Measurements from ENCODE around the gene FITM1. TPM values are rescaled to one million over a fixed set of nuclear protein-coding genes. Genes with fewer than 3 reads are reported as not detected.

Gene FITM1
- total RNA-seq, 1 experiment from 2014 or later = not detected

GRCh38 chr14:24172261-24172860 lies 41.9 kb downstream of the FITM1 start:
- in situ Hi-C loops (cut with HindIII; ENCODE audit: low pct_unique_long_range_greater_than_20kb, low sequenced_read_pairs) = no loop called here
- no peak for DNase-seq (ENCODE audit: low read depth)

DNA sequence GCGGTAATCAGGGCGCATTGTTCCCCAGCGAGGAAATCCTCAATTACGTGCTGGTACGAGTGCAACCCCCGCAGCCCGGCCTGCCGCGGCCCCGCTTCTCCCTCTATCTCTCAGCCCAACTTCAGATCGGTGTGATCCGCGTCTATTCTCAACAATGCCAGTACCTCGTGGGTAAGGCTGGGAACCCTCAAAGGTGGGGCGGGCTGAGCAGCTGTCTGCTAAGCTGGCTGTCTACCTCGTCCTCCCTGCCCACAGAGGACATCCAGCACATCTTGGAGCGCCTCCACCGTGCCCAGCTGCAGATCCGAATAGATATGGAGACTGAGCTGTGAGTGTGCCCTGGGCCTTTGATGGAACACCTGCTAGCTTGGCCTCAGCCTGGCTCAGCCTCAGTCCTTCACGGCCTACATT lies 42.4 kb downstream of the FITM1 start:
- no peak for DNase-seq (ENCODE audit: low read depth)
- in situ Hi-C loops (cut with HindIII; ENCODE audit: low pct_unique_long_range_greater_than_20kb, low sequenced_read_pairs) = no loop called here

DNA sequence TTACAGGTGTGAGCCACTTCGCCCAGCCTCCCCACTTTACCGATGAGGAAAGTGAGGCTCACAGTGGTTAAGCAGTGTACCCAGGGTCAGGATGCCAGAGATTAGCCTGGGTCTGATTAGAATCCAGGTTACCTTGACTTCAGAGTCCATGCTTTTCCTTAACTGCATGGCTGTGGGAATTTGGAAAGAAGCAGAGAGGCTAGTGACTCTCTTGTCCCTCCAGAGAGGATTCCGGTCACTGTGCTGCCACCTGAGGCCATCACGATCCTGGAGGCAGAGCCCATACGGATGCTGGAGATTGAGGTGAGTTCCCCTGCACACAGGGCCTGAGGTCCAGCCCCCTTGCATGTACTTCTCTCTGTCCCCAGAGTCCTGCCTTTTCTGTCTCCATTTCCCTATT lies 46.1 kb downstream of the FITM1 start:
- in situ Hi-C loops (cut with HindIII; ENCODE audit: low pct_unique_long_range_greater_than_20kb, low sequenced_read_pairs) = no loop called here
- no peak for DNase-seq (ENCODE audit: low read depth)

GRCh38 chr14:24177041-24177825 lies 46.8 kb downstream of the FITM1 start:
- in situ Hi-C loops (cut with HindIII; ENCODE audit: low pct_unique_long_range_greater_than_20kb, low sequenced_read_pairs) = no loop called here
- DNase-seq (ENCODE audit: low read depth) = no peak

DNA sequence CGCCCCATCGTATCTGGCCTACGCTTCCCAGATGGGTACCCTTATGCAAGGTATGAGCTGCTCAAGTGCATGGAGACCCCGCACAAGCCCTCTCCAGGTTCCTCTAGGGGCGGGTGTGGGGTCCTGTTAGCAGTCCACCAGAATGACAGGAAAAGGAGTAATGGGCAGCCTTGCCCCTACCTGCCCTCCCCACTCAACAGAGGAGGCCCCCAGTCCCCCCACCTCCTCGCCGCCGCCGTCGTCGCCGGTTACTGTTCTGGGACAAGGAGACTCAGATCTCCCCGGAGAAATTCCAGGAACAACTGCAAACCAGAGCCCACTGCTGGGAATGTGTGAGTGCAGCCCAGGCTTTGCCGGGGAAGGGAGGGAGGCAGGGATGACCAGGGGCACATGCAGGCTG lies 47.4 kb downstream of the FITM1 start:
- no peak for DNase-seq (ENCODE audit: low read depth)
- in situ Hi-C loops (cut with HindIII; ENCODE audit: low pct_unique_long_range_greater_than_20kb, low sequenced_read_pairs) = no loop called here

DNA sequence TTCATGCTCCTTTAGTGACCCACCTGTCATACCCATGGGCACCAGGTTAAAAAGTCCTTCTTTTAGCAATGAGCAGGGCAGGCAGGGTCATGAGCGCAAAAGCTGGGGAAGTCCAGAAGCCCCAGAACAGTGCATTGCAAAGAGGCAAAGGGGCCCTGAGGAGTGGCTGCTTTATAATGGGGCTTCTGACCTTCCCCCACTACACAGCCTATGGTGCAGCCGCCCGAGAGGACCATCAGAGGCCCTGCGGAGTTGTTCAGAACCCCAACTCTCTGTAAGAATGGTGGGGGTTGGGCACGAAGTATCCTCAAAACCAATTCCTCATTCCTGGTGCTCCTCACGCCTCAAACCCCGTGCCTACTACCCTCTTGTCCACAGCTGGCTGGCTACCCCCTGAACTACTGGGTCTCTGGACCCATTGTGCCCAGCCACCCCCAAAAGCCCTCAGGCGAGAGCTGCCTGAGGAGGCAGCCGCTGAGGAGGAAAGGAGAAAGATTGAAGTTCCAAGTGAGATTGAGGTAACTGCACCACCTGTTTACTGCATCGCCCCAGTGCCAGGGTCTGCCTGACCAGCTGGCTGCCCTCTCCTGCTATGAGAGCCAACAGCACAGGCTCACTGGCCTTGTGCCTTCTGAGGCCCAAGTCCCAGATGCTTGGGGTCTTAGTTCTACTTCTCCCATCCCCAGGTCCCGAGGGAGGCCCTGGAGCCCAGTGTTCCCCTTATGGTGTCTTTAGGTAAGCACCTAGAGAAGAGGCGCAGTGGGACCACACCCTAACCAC lies 48.1 kb downstream of the FITM1 start:
- no peak for DNase-seq (ENCODE audit: low read depth)
- in situ Hi-C loops (cut with HindIII; ENCODE audit: low pct_unique_long_range_greater_than_20kb, low sequenced_read_pairs) = no loop called here

DNA sequence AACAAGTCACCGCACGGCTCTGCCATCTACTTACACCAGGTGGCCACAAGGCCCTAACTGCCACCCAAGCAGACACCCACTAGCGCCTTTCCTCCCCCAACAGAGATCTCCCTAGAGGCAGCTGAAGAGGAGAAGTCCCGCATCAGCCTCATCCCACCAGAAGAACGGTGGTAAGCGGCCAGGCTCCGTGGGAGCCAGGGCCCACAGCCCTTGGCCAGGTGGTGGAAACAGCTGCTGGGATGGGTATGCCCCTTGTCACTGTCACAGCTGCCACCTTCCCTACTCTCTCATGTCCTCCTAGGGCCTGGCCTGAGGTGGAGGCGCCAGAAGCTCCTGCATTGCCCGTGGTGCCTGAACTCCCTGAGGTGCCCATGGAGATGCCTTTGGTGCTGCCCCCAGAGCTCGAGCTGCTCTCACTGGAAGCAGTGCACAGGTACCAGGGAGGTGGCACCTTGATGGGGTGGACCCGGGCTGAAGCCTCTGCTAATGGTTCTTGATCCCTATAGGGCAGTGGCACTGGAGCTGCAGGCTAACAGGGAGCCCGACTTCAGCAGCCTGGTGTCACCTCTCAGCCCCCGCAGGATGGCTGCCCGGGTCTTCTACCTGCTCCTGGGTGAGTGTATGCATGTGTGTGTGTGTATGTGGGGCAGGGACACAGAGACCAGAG lies 49.0 kb downstream of the FITM1 start:
- no peak for DNase-seq (ENCODE audit: low read depth)
- in situ Hi-C loops (cut with HindIII; ENCODE audit: low pct_unique_long_range_greater_than_20kb, low sequenced_read_pairs) = no loop called here

DNA sequence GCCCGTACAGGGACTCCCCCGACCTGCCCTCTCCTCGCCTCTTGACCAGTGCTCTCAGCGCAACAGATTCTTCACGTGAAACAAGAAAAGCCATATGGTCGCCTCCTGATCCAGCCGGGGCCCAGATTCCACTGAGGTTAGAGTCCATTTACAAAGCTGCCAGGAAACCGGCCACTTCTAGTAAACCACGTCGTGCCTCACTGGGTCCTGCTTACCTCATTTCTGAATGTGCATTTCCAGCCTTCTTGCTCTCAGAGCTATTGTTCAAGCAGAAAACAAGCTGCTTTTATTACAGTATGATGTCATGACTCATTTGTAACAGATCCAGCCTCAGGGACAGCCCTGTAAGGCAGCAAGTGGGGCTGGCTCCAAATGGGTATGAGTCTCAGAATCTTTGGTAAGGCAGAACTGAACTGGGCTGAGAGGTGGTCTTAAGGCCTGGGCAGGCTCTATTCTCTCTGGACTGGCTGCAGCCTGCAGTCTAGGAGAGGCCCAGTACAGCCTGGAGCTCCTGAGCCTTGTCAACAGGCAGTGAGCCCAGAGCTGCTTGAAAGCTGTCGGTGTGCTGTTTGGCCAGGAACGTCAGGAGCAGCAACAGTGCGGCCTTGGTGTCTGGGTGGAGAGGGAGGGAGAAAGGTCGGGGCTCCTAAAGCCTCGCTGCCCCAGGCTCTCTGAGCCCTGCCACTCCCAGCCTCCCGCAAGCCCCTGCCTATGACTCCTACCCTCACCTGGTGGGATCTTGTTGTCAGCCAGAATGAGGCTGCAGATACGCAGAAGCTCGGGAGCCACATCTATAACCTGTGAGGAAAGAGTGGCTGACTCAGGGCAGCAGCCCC lies 49.7 kb downstream of the FITM1 start:
- in situ Hi-C loops (cut with HindIII; ENCODE audit: low pct_unique_long_range_greater_than_20kb, low sequenced_read_pairs) = no loop called here
- peak; percentile 68 for DNase-seq (ENCODE audit: low read depth)

GRCh38 chr14:24181371-24182077 lies 51.1 kb downstream of the FITM1 start:
- in situ Hi-C loops (cut with HindIII; ENCODE audit: low pct_unique_long_range_greater_than_20kb, low sequenced_read_pairs) = no loop called here
- no peak for DNase-seq (ENCODE audit: low read depth)

Other genes with a start within 250 kb of the FITM1 start
- gene DHRS4, start 176.9 kb upstream of the FITM1 start, total RNA-seq (2014; rRNA removed; shearing (Covaris generic); ENCODE audit: low replicate concordance) = 50.0 and 62.4 TPM in 2 replicates
- gene DHRS4L2, start 141.7 kb upstream of the FITM1 start, total RNA-seq (2014; rRNA removed; shearing (Covaris generic); ENCODE audit: low replicate concordance) = 15.3 and 32.1 TPM in 2 replicates
- 0.26 TPM in 1 of 2 replicates, not detected in the other for gene CARMIL3, start 78.7 kb upstream of the FITM1 start, total RNA-seq (2014; rRNA removed; shearing (Covaris generic); ENCODE audit: low replicate concordance)
- gene CPNE6, start 59.1 kb upstream of the FITM1 start, total RNA-seq (2014; rRNA removed; shearing (Covaris generic); ENCODE audit: low replicate concordance) = 0.07 TPM in 1 of 2 replicates, not detected in the other
- gene PCK2, start 36.3 kb upstream of the FITM1 start, total RNA-seq (2014; rRNA removed; shearing (Covaris generic); ENCODE audit: low replicate concordance) = 19.5 and 54.7 TPM in 2 replicates
- 47.4 and 117 TPM in 2 replicates for gene DCAF11, start 15.9 kb upstream of the FITM1 start, total RNA-seq (2014; rRNA removed; shearing (Covaris generic); ENCODE audit: low replicate concordance)
- 1.8 TPM in 1 of 2 replicates, not detected in the other for gene NRL, start 15.7 kb upstream of the FITM1 start, total RNA-seq (2014; rRNA removed; shearing (Covaris generic); ENCODE audit: low replicate concordance)
- gene PSME1, start 5.5 kb downstream of the FITM1 start, total RNA-seq (2014; rRNA removed; shearing (Covaris generic); ENCODE audit: low replicate concordance) = 77.8 and 123 TPM in 2 replicates
- 12.8 and 23.0 TPM in 2 replicates for gene EMC9, start 10.9 kb downstream of the FITM1 start, total RNA-seq (2014; rRNA removed; shearing (Covaris generic); ENCODE audit: low replicate concordance)
- 191 and 202 TPM in 2 replicates for gene PSME2, start 16.0 kb downstream of the FITM1 start, total RNA-seq (2014; rRNA removed; shearing (Covaris generic); ENCODE audit: low replicate concordance)
- 46.1 and 48.9 TPM in 2 replicates for gene RNF31, start 16.8 kb downstream of the FITM1 start, total RNA-seq (2014; rRNA removed; shearing (Covaris generic); ENCODE audit: low replicate concordance)
- 29.9 and 36.1 TPM in 2 replicates for gene IRF9, start 30.6 kb downstream of the FITM1 start, total RNA-seq (2014; rRNA removed; shearing (Covaris generic); ENCODE audit: low replicate concordance)
- gene REC8, start 41.4 kb downstream of the FITM1 start, total RNA-seq (2014; rRNA removed; shearing (Covaris generic); ENCODE audit: low replicate concordance) = not detected in 2 replicates
- 25.7 and 32.7 TPM in 2 replicates for gene IPO4, start 58.2 kb downstream of the FITM1 start, total RNA-seq (2014; rRNA removed; shearing (Covaris generic); ENCODE audit: low replicate concordance)
- 50.9 and 57.1 TPM in 2 replicates for gene TM9SF1, start 64.8 kb downstream of the FITM1 start, total RNA-seq (2014; rRNA removed; shearing (Covaris generic); ENCODE audit: low replicate concordance)
- gene TSSK4, start 75.0 kb downstream of the FITM1 start, total RNA-seq (2014; rRNA removed; shearing (Covaris generic); ENCODE audit: low replicate concordance) = not detected in 2 replicates
- 23.3 and 52.2 TPM in 2 replicates for gene CHMP4A, start 82.8 kb downstream of the FITM1 start, total RNA-seq (2014; rRNA removed; shearing (Covaris generic); ENCODE audit: low replicate concordance)
- 19.8 and 23.5 TPM in 2 replicates for gene MDP1, start 85.4 kb downstream of the FITM1 start, total RNA-seq (2014; rRNA removed; shearing (Covaris generic); ENCODE audit: low replicate concordance)
- 129 and 160 TPM in 2 replicates for gene NEDD8, start 101.7 kb downstream of the FITM1 start, total RNA-seq (2014; rRNA removed; shearing (Covaris generic); ENCODE audit: low replicate concordance)
- gene GMPR2, start 102.3 kb downstream of the FITM1 start, total RNA-seq (2014; rRNA removed; shearing (Covaris generic); ENCODE audit: low replicate concordance) = 57.8 and 93.4 TPM in 2 replicates
- gene TINF2, start 112.0 kb downstream of the FITM1 start, total RNA-seq (2014; rRNA removed; shearing (Covaris generic); ENCODE audit: low replicate concordance) = 27.7 and 38.3 TPM in 2 replicates
- 0.44 TPM in 1 of 2 replicates, not detected in the other for gene TGM1, start 132.5 kb downstream of the FITM1 start, total RNA-seq (2014; rRNA removed; shearing (Covaris generic); ENCODE audit: low replicate concordance)
- 10.3 and 12.9 TPM in 2 replicates for gene RABGGTA, start 140.9 kb downstream of the FITM1 start, total RNA-seq (2014; rRNA removed; shearing (Covaris generic); ENCODE audit: low replicate concordance)
- 5.3 and 9.2 TPM in 2 replicates for gene DHRS1, start 169.1 kb downstream of the FITM1 start, total RNA-seq (2014; rRNA removed; shearing (Covaris generic); ENCODE audit: low replicate concordance)
- gene NOP9, start 169.2 kb downstream of the FITM1 start, total RNA-seq (2014; rRNA removed; shearing (Covaris generic); ENCODE audit: low replicate concordance) = 8.8 and 13.8 TPM in 2 replicates
- gene CIDEB, start 177.3 kb downstream of the FITM1 start, total RNA-seq (2014; rRNA removed; shearing (Covaris generic); ENCODE audit: low replicate concordance) = 1.0 and 6.8 TPM in 2 replicates
- 0.98 TPM in 1 of 2 replicates, not detected in the other for gene LTB4R2, start 179.5 kb downstream of the FITM1 start, total RNA-seq (2014; rRNA removed; shearing (Covaris generic); ENCODE audit: low replicate concordance)
- 0.12 and 2.7 TPM in 2 replicates for gene LTB4R, start 180.8 kb downstream of the FITM1 start, total RNA-seq (2014; rRNA removed; shearing (Covaris generic); ENCODE audit: low replicate concordance)
- not detected in 2 replicates for gene ADCY4, start 204.4 kb downstream of the FITM1 start, total RNA-seq (2014; rRNA removed; shearing (Covaris generic); ENCODE audit: low replicate concordance)
- not detected in 2 replicates for gene RIPK3, start 209.3 kb downstream of the FITM1 start, total RNA-seq (2014; rRNA removed; shearing (Covaris generic); ENCODE audit: low replicate concordance)
- gene NFATC4, start 237.5 kb downstream of the FITM1 start, total RNA-seq (2014; rRNA removed; shearing (Covaris generic); ENCODE audit: low replicate concordance) = not detected in 2 replicates

All from Caki2 (cell line).